ENCODE measurements around the gene TAS1R2. TPM values are rescaled to one million over a fixed set of nuclear protein-coding genes. Genes with fewer than 3 reads are reported as not detected.

Gene TAS1R2
- total and polyA plus RNA-seq, 2 of the 13 experiments (the other 11 are each of a cell fraction or from before 2014, with no cell fraction given), result not detected

- ATAC-seq (no peak), FAIRE-seq (no peak), DNase-seq (ENCODE audit: low spot score) (no peak)
- Histone ChIP-seq H3K9ac (ENCODE audit: insufficient read depth, low read depth, low read length) (no peak overlapping the region), H3K36me3 (replicated peaks in 1 of 2; ENCODE audit: control insufficient read depth in 1 of 2, insufficient read depth in 2 of 2, low read length in 2 of 2) (no peaks in the 10 kb centered on the region), H3K79me2 (ENCODE audit: insufficient read depth, low read length) (no peaks in the 10 kb centered on the region), H3K4me3 (replicated peaks in 1 of 3; ENCODE audit: insufficient read depth in 1 of 3, low read depth in 2 of 3, low read length in 3 of 3) (no peak overlapping the region), H2AFZ (ENCODE audit: low read length) (no peak overlapping the region), H3K4me1 (ENCODE audit: insufficient read depth, low read length) (no peaks in the 10 kb centered on the region), H3K9me3 (ENCODE audit: low read length) (no peaks in the 10 kb centered on the region), H4K20me1 (ENCODE audit: insufficient read depth, low read length) (no peaks in the 10 kb centered on the region), H3K4me2 (ENCODE audit: low read depth, low read length) (no peak overlapping the region), H3K27ac (ENCODE audit: extremely low read length, insufficient read depth, low read length) (no peak overlapping the region), H3K27me3 (ENCODE audit: control insufficient read depth in 1 of 2, insufficient read depth in 2 of 2, low read length in 2 of 2) (peaks cover 3 to 31% of the 10 kb centered on the region in 2 experiments; a peak in 2 of 5 replicates)
- in situ Hi-C loops (cut with HindIII; ENCODE audit: extremely low pct_ligation_motif_present, low pct_unique_long_range_greater_than_20kb), result no loop called here
- POLR2A ChIA-PET, result no interaction called here
- WGBS (ENCODE audit: low lambda C conversion rate), result 3% methylated on average over 12 of the region's 12 CpGs
- BruUV-seq (replicated peaks), result no TSS peak
- CTCF ChIA-PET (ENCODE audit: low intra/inter-chr PET ratio, low total read pairs), result interaction anchor here (1.1 kb wide), 1 partner anchor 222 kb away, joined by 3 read pairs; no protein-coding TSS in a partner anchor
- intact Hi-C loops (cut with micrococcal nuclease; ENCODE audit: unreplicated experiment), result no loop called here
- TF ChIP-seq GABPB1 (CRISPR knock-in tag; IDR thresholded peaks at IDR 0.05), result no peak
- TF ChIP-seq, protein P1, sequence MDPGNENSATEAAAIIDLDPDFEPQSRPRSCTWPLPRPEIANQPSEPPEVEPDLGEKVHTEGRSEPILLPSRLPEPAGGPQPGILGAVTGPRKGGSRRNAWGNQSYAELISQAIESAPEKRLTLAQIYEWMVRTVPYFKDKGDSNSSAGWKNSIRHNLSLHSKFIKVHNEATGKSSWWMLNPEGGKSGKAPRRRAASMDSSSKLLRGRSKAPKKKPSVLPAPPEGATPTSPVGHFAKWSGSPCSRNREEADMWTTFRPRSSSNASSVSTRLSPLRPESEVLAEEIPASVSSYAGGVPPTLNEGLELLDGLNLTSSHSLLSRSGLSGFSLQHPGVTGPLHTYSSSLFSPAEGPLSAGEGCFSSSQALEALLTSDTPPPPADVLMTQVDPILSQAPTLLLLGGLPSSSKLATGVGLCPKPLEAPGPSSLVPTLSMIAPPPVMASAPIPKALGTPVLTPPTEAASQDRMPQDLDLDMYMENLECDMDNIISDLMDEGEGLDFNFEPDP (CRISPR knock-in tag; conservative IDR thresholded peaks at IDR 0.05), result no peak
- no peak for TF ChIP-seq PLSCR1 (CRISPR knock-in tag; IDR thresholded peaks at IDR 0.05; ENCODE audit: borderline replicate concordance)
- TF ChIP-seq SIN3A (IDR thresholded peaks at IDR 0.05; ENCODE audit: borderline replicate concordance, low read depth, low read length), result no peak
- TF ChIP-seq GATA4 (IDR thresholded peaks at IDR 0.05; ENCODE audit: borderline replicate concordance, low read depth), result no peak
- no peak for TF ChIP-seq HOXA5 (CRISPR knock-in tag; IDR thresholded peaks at IDR 0.05)
- no peak for TF ChIP-seq AGO1 (IDR thresholded peaks at IDR 0.05; ENCODE audit: low read depth, low read length, poor library complexity, severe bottlenecking)
- TF ChIP-seq MIXL1 (CRISPR knock-in tag; IDR thresholded peaks at IDR 0.05), result no peak
- TF ChIP-seq KLF11 (CRISPR knock-in tag; IDR thresholded peaks at IDR 0.05), result no peak
- no peak for TF ChIP-seq XRCC5 (optimal IDR thresholded peaks at IDR 0.05; ENCODE audit: low read length)
- TF ChIP-seq KMT2B (CRISPR knock-in tag; IDR thresholded peaks at IDR 0.05), result no peak
- TF ChIP-seq ZNF337 (CRISPR knock-in tag; IDR thresholded peaks at IDR 0.05; ENCODE audit: borderline replicate concordance, low read depth), result no peak
- TF ChIP-seq PCBP1 (IDR thresholded peaks at IDR 0.05; ENCODE audit: borderline replicate concordance, low read depth, low read length), result no peak
- TF ChIP-seq RBM22 (optimal IDR thresholded peaks at IDR 0.05; ENCODE audit: low read length), result no peak
- TF ChIP-seq IKZF4 (CRISPR knock-in tag; IDR thresholded peaks at IDR 0.05; ENCODE audit: borderline replicate concordance, low read depth, not compliant biosample characterization), result no peak
- TF ChIP-seq HIVEP1 (CRISPR knock-in tag; IDR thresholded peaks at IDR 0.05), result no peak
- TF ChIP-seq PHF8 (CRISPR knock-in tag; IDR thresholded peaks at IDR 0.05), result no peak
- TF ChIP-seq ARID4A (CRISPR knock-in tag; IDR thresholded peaks at IDR 0.05; ENCODE audit: borderline replicate concordance), result no peak
- TF ChIP-seq ZNF552 (CRISPR knock-in tag; IDR thresholded peaks at IDR 0.05; ENCODE audit: borderline replicate concordance), result no peak
Observed at GRCh38 chr1:18819203-18819602, 40.3 kb downstream of the TAS1R2 start.

Data from HepG2 (cell line).